ENCODE data around the gene ZNF629. TPM values are rescaled to one million over a fixed set of nuclear protein-coding genes. Genes with fewer than 3 reads are reported as not detected.

The ZNF629 gene
- total RNA-seq, 1 donor from 2014 or later: 22.8 TPM

GRCh38 chr16:30777591-30778297 is 9.3 kb downstream of the ZNF629 start:
- peaks cover 2% of the 10 kb centered on the region for H3K36me3 ChIP-seq (ENCODE audit: control insufficient read depth, insufficient read depth, low read length)
- DNase-seq (ENCODE audit: low read depth): no peak
- no peaks in the 10 kb centered on the region for H3K27me3 ChIP-seq (ENCODE audit: control insufficient read depth, insufficient read depth, low read length)
- H3K4me3 ChIP-seq (ENCODE audit: low read depth, low read length): no peak overlapping the region
- TF ChIP-seq, protein P1, sequence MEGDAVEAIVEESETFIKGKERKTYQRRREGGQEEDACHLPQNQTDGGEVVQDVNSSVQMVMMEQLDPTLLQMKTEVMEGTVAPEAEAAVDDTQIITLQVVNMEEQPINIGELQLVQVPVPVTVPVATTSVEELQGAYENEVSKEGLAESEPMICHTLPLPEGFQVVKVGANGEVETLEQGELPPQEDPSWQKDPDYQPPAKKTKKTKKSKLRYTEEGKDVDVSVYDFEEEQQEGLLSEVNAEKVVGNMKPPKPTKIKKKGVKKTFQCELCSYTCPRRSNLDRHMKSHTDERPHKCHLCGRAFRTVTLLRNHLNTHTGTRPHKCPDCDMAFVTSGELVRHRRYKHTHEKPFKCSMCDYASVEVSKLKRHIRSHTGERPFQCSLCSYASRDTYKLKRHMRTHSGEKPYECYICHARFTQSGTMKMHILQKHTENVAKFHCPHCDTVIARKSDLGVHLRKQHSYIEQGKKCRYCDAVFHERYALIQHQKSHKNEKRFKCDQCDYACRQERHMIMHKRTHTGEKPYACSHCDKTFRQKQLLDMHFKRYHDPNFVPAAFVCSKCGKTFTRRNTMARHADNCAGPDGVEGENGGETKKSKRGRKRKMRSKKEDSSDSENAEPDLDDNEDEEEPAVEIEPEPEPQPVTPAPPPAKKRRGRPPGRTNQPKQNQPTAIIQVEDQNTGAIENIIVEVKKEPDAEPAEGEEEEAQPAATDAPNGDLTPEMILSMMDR (IDR thresholded peaks at IDR 0.05; ENCODE audit: insufficient read depth, low read length, poor library complexity, severe bottlenecking): no peak

- DNase-seq (ENCODE audit: low read depth): peak; percentile 41
- Histone ChIP-seq H3K4me3 (ENCODE audit: low read depth, low read length) (peak overlapping the region; percentile 72), H3K36me3 (ENCODE audit: control insufficient read depth, insufficient read depth, low read length) (peaks cover 2% of the 10 kb centered on the region), H3K27me3 (ENCODE audit: control insufficient read depth, insufficient read depth, low read length) (no peaks in the 10 kb centered on the region)
- TF ChIP-seq, protein P1 (IDR thresholded peaks at IDR 0.05; ENCODE audit: insufficient read depth, low read length, poor library complexity, severe bottlenecking): no peak
Measured at GRCh38 chr16:30775392-30776188, 11.4 kb downstream of the ZNF629 start.

DNA sequence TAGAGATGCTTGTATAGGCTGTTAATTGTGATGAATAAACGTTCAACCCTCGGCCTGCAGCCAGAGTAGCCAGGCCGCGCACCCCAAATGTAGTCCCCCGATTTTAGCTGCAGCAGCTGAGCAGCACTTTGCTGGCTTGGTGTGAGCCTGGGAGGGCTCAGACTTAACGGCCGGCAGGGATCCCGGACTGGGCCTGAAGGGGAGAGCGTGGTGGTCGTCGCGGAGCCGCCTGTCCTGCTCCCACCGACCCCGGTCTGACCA is 11.9 kb downstream of the ZNF629 start:
- no peak for DNase-seq (ENCODE audit: low read depth)
- TF ChIP-seq, protein P1 (IDR thresholded peaks at IDR 0.05; ENCODE audit: insufficient read depth, low read length, poor library complexity, severe bottlenecking): no peak
- Histone ChIP-seq H3K36me3 (ENCODE audit: control insufficient read depth, insufficient read depth, low read length) (peaks cover 2% of the 10 kb centered on the region), H3K4me3 (ENCODE audit: low read depth, low read length) (peak overlapping the region; percentile 72), H3K27me3 (ENCODE audit: control insufficient read depth, insufficient read depth, low read length) (no peaks in the 10 kb centered on the region)

DNA sequence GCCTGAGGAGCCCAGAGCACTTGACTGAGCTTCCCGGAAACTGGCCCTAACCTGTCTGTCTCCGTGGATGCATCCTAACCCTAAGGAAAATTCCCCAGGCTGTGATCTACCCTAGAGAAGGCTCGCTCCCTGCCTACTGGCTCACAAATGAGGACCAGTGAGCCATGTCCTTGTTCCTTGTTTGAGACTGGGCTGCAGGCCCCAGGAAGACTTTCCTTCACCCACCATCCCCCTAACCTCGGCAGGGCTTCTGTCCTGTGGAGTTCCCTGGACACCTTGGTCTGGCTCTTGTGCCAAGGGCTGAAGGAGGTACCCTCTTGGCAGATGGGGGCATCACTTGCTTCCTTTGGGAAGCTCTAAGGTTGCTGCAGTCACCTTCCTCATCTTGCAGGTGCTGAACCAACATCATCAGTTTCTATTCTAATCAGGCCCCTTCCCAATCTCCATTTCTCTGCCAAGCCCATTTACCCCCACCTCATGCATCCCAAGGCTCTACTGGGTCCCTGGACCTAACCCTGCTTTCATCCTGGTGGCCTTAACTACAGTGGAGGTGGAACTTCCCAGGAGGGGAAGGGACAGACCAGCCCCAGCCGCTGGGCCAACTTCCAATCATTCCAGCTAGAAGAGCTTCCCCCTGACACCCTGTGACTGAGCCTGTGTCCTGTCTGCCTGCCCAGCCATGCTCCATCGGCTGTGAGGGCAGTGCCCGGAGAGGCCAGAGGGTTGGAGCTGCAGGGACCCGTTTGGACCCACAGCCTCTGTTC is 12.5 kb downstream of the ZNF629 start:
- no peaks in the 10 kb centered on the region for H3K27me3 ChIP-seq (ENCODE audit: control insufficient read depth, insufficient read depth, low read length)
- TF ChIP-seq, protein P1 (IDR thresholded peaks at IDR 0.05; ENCODE audit: insufficient read depth, low read length, poor library complexity, severe bottlenecking): no peak
- DNase-seq (ENCODE audit: low read depth): no peak
- H3K36me3 ChIP-seq (ENCODE audit: control insufficient read depth, insufficient read depth, low read length): peaks cover 2% of the 10 kb centered on the region
- H3K4me3 ChIP-seq (ENCODE audit: low read depth, low read length): peak overlapping the region; percentile 72

- no peak for DNase-seq (ENCODE audit: low read depth)
- TF ChIP-seq, protein P1 (IDR thresholded peaks at IDR 0.05; ENCODE audit: insufficient read depth, low read length, poor library complexity, severe bottlenecking): no peak
- Histone ChIP-seq H3K4me3 (ENCODE audit: low read depth, low read length) (no peak overlapping the region), H3K27me3 (ENCODE audit: control insufficient read depth, insufficient read depth, low read length) (no peaks in the 10 kb centered on the region), H3K36me3 (ENCODE audit: control insufficient read depth, insufficient read depth, low read length) (peaks cover 3% of the 10 kb centered on the region)
Measured at GRCh38 chr16:30773826-30774225, 13.2 kb downstream of the ZNF629 start.
